ENCODE results near the gene CCDC12. TPM values are rescaled to one million over a fixed set of nuclear protein-coding genes. Genes with fewer than 3 reads are reported as not detected.

Gene CCDC12
- total RNA-seq, 4 donors from 2014 or later, result 43.2 to 60.6 (median 51.8) TPM

GRCh38 chr3:46934498-46935167, 41.9 kb downstream of the CCDC12 start:
- peak overlapping the region; percentile 83 to 94 (median 90) for H3K27ac ChIP-seq
- H3K4me3 ChIP-seq (replicated peaks in 1 of 3), result no peak overlapping the region
- H3K9me3 ChIP-seq, result no peaks in the 10 kb centered on the region
- intact Hi-C loops (cut with DNase I), result no loop called here
- TF ChIP-seq CTCF (IDR thresholded peaks at IDR 0.05) (no peak), POLR2A (IDR thresholded peaks at IDR 0.05) (no peak)
- H3K36me3 ChIP-seq, result peaks cover 0 to 4% of the 10 kb centered on the region in 2 donors
- no peaks in the 10 kb centered on the region for H3K27me3 ChIP-seq
- WGBS, 2 donors, result 52 to 63% methylated on average over 8 of the region's 8 CpGs
- peak; percentile 56 to 58 for DNase-seq
- peaks cover 71 to 94% of the 10 kb centered on the region in 2 donors for H3K4me1 ChIP-seq

- H3K4me3 ChIP-seq (replicated peaks in 1 of 3), result no peak overlapping the region
- no peaks in the 10 kb centered on the region for H3K36me3 ChIP-seq
- H3K9me3 ChIP-seq, result no peaks in the 10 kb centered on the region
- WGBS, 2 donors, result 43 to 57% methylated on average over 2 of the region's 2 CpGs
- intact Hi-C loops (cut with DNase I), result no loop called here
- TF ChIP-seq CTCF (IDR thresholded peaks at IDR 0.05) (no peak), POLR2A (IDR thresholded peaks at IDR 0.05) (no peak)
- H3K27me3 ChIP-seq, result no peaks in the 10 kb centered on the region
- H3K27ac ChIP-seq, result peak overlapping the region; percentile 83 to 94 (median 90)
- DNase-seq, result peak; percentile 69 to 71
- H3K4me1 ChIP-seq, result peaks cover 77 to 94% of the 10 kb centered on the region in 2 donors
Observed at GRCh38 chr3:46934072-46934471, 42.5 kb downstream of the CCDC12 start.

- no peaks in the 10 kb centered on the region for H3K36me3 ChIP-seq
- intact Hi-C loops (cut with DNase I), result no loop called here
- H3K4me1 ChIP-seq, result peaks cover 85 to 94% of the 10 kb centered on the region in 2 donors
- DNase-seq, result no peak
- no peak for TF ChIP-seq CTCF (IDR thresholded peaks at IDR 0.05)
- TF ChIP-seq POLR2A (IDR thresholded peaks at IDR 0.05), result no peak
- H3K27me3 ChIP-seq, result no peaks in the 10 kb centered on the region
- peak overlapping the region; percentile 83 to 94 (median 90) for H3K27ac ChIP-seq
- H3K9me3 ChIP-seq, result no peaks in the 10 kb centered on the region
- no peak overlapping the region for H3K4me3 ChIP-seq (replicated peaks in 1 of 3)
- 40 to 61% methylated on average over 6 of the region's 6 CpGs for WGBS, 2 donors
Observed at GRCh38 chr3:46933261-46933660, 43.3 kb downstream of the CCDC12 start.

- intact Hi-C loops (cut with DNase I), result no loop called here
- Histone ChIP-seq H3K36me3 (no peaks in the 10 kb centered on the region), H3K27me3 (no peaks in the 10 kb centered on the region), H3K9me3 (no peaks in the 10 kb centered on the region), H3K27ac (peak overlapping the region; percentile 83 to 94 (median 90)), H3K4me3 (replicated peaks in 1 of 3) (no peak overlapping the region), H3K4me1 (peaks cover 86 to 94% of the 10 kb centered on the region in 2 donors)
- WGBS, 2 donors, result 68 to 76% methylated on average over 6 to 7 of the region's 7 CpGs
- DNase-seq, result peak; percentile 64 to 75
- TF ChIP-seq POLR2A (IDR thresholded peaks at IDR 0.05) (no peak), CTCF (IDR thresholded peaks at IDR 0.05) (no peak)
Observed at GRCh38 chr3:46932455-46933225, 43.9 kb downstream of the CCDC12 start.

All from thyroid gland (tissue), 4 donors.